Astrocyte (in vitro differentiated cells and primary cell): ENCODE results near the gene CCDC3. TPM values are rescaled to one million over a fixed set of nuclear protein-coding genes. Genes with fewer than 3 reads are reported as not detected.

ENCODE experiments used
- DNase-seq: peaks from one replicate; pipeline ENCODE4 v3.0.0-alpha.2; 2010; ENCODE audit warnings: low read depth
- FAIRE-seq: peaks from 2 replicates; lab custom pipeline; 2011; peaks lifted over from hg19 to GRCh38; lab: Jason Lieb, UNC
- H2AFZ ChIP-seq: 2 replicates; pipeline ENCODE4 v1.6.0; 2012; ENCODE audit warnings: low read depth, low read length, inconsistent platforms
- H3K27ac ChIP-seq: 2 replicates; pipeline ENCODE4 v1.5.1; 2011; ENCODE audit warnings: low read depth, low read length, inconsistent platforms
- H3K27me3 ChIP-seq: 2 replicates; pipeline ENCODE4 v1.6.0; 2011; ENCODE audit warnings: low read length, inconsistent platforms; ENCODE audit not compliant: insufficient read depth
- H3K36me3 ChIP-seq: 2 replicates; pipeline ENCODE4 v1.5.1; 2011; ENCODE audit warnings: low read length, inconsistent platforms; ENCODE audit not compliant: insufficient read depth
- H3K4me1 ChIP-seq: 2 replicates; pipeline ENCODE4 v1.5.1; 2011; ENCODE audit warnings: low read length, inconsistent platforms; ENCODE audit not compliant: insufficient read depth
- H3K4me2 ChIP-seq: 2 replicates; pipeline ENCODE4 v1.6.0; 2012; ENCODE audit warnings: low read length, inconsistent platforms
- H3K4me3 ChIP-seq: 2 replicates; pipeline ENCODE4 v1.5.1; 2011; ENCODE audit warnings: low read depth, mild to moderate bottlenecking, low read length, inconsistent platforms; ENCODE audit not compliant: insufficient read depth
- H3K79me2 ChIP-seq: 2 replicates; pipeline ENCODE4 v1.6.0; 2012; ENCODE audit warnings: mild to moderate bottlenecking, low read length, inconsistent platforms; ENCODE audit not compliant: insufficient read depth
- H3K9ac ChIP-seq: 2 replicates; pipeline ENCODE4 v1.6.0; 2012; ENCODE audit warnings: mild to moderate bottlenecking, low read length, inconsistent platforms
- H3K9me3 ChIP-seq: 2 replicates; pipeline ENCODE4 v1.5.1; 2012; ENCODE audit warnings: low read depth, mild to moderate bottlenecking, low read length, inconsistent platforms; ENCODE audit not compliant: insufficient read depth
- H4K20me1 ChIP-seq: 2 replicates; pipeline ENCODE4 v1.6.0; 2012; ENCODE audit warnings: low read length, inconsistent platforms; ENCODE audit not compliant: insufficient read depth
- H3K27ac Mint-ChIP-seq: one replicate; pipeline ENCODE4 v1.8.0; 2021; ENCODE audit warnings: mild to moderate bottlenecking, mixed read lengths; ENCODE audit not compliant: unreplicated experiment
- H3K27me3 Mint-ChIP-seq: one replicate; pipeline ENCODE4 v1.8.0; 2021; ENCODE audit warnings: low read depth, mixed read lengths; ENCODE audit not compliant: unreplicated experiment
- H3K36me3 Mint-ChIP-seq: one replicate; pipeline ENCODE4 v1.8.0; 2021; ENCODE audit warnings: low read depth, mixed read lengths; ENCODE audit not compliant: unreplicated experiment
- H3K4me1 Mint-ChIP-seq: one replicate; pipeline ENCODE4 v1.8.0; 2021; ENCODE audit warnings: low read depth, mixed read lengths; ENCODE audit not compliant: unreplicated experiment
- H3K4me3 Mint-ChIP-seq: one replicate; pipeline ENCODE4 v1.8.0; 2021; ENCODE audit warnings: mild to moderate bottlenecking, moderate library complexity, mixed read lengths; ENCODE audit not compliant: unreplicated experiment
- H3K9me3 Mint-ChIP-seq: one replicate; pipeline ENCODE4 v1.8.0; 2021; ENCODE audit warnings: mild to moderate bottlenecking, mixed read lengths; ENCODE audit not compliant: unreplicated experiment
- EZH2 ChIP-seq: IDR thresholded peaks from 2 replicates; pipeline ENCODE4 v1.6.1; 2012; ENCODE audit warnings: mild to moderate bottlenecking, low read length, inconsistent platforms; ENCODE audit not compliant: insufficient read depth
- total RNA-seq: library from RNA; stranded (reverse); gene quantifications from 2 replicates; pipeline ENCODE4 v1.2.1, GENCODE V29; 2021
- TF ChIP-seq, protein P1 (sequence below): IDR thresholded peaks from 2 replicates; pipeline ENCODE4 v1.5.1; 2011; ENCODE audit warnings: low read depth, mild to moderate bottlenecking, inconsistent platforms, low read length, moderate library complexity; ENCODE audit not compliant: insufficient read depth

Gene CCDC3
- total RNA-seq, 1 donor from 2014 or later = 25.8 TPM

- Histone ChIP-seq H3K4me3 (no peak overlapping the region), H2AFZ (no peak overlapping the region), H4K20me1 (no peaks in the 10 kb centered on the region), H3K27ac (no peak overlapping the region), H3K4me1 (peaks cover 6% of the 10 kb centered on the region), H3K79me2 (no peaks in the 10 kb centered on the region), H3K27me3 (no peaks in the 10 kb centered on the region), H3K4me2 (no peak overlapping the region), H3K9me3 (no peaks in the 10 kb centered on the region), H3K9ac (no peak overlapping the region), H3K36me3 (no peaks in the 10 kb centered on the region)
- H3K9me3 Mint-ChIP-seq = peaks cover 21% of the 10 kb centered on the region
- peak; percentile 48 for DNase-seq
- no peak overlapping the region for H3K27ac Mint-ChIP-seq
- H3K27me3 Mint-ChIP-seq = peaks cover 2% of the 10 kb centered on the region
- H3K4me1 Mint-ChIP-seq = peaks cover 6% of the 10 kb centered on the region
- TF ChIP-seq EZH2 = no peak
- TF ChIP-seq, protein P1, sequence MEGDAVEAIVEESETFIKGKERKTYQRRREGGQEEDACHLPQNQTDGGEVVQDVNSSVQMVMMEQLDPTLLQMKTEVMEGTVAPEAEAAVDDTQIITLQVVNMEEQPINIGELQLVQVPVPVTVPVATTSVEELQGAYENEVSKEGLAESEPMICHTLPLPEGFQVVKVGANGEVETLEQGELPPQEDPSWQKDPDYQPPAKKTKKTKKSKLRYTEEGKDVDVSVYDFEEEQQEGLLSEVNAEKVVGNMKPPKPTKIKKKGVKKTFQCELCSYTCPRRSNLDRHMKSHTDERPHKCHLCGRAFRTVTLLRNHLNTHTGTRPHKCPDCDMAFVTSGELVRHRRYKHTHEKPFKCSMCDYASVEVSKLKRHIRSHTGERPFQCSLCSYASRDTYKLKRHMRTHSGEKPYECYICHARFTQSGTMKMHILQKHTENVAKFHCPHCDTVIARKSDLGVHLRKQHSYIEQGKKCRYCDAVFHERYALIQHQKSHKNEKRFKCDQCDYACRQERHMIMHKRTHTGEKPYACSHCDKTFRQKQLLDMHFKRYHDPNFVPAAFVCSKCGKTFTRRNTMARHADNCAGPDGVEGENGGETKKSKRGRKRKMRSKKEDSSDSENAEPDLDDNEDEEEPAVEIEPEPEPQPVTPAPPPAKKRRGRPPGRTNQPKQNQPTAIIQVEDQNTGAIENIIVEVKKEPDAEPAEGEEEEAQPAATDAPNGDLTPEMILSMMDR = no peak
- H3K4me3 Mint-ChIP-seq = no peak overlapping the region
- H3K36me3 Mint-ChIP-seq = peaks cover 18% of the 10 kb centered on the region
- peak; percentile 59 for FAIRE-seq
These were observed 35.9 kb downstream of the CCDC3 start for GRCh38 chr10:12965571-12965970.

DNA sequence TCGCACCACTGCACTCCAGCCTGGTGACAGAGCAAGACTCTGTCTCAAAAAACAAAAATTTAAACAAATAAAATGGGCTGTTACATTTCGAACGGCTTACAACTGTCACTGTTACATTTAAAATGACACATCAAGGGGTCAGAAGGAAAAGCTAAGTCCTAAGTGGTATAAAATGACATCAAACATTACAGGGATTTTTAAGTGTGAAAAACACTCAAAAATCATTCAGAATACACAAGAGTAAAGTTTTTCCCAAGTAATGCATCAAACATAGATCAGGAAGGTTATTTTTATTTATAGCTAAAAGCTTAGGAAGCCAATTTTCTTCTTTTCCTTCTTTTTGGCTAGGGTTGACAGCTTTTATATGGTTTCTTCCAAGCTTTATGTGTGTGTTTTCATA, 39.0 kb downstream of the CCDC3 start:
- no peak overlapping the region for H3K4me3 Mint-ChIP-seq
- FAIRE-seq = no peak
- Histone ChIP-seq H3K36me3 (no peaks in the 10 kb centered on the region), H3K9ac (no peak overlapping the region), H3K79me2 (no peaks in the 10 kb centered on the region), H3K4me3 (no peak overlapping the region), H3K4me1 (no peaks in the 10 kb centered on the region), H3K27me3 (no peaks in the 10 kb centered on the region), H3K27ac (no peak overlapping the region), H3K4me2 (no peak overlapping the region), H2AFZ (no peak overlapping the region), H4K20me1 (peaks cover 4% of the 10 kb centered on the region), H3K9me3 (no peaks in the 10 kb centered on the region)
- H3K27ac Mint-ChIP-seq = no peak overlapping the region
- DNase-seq = no peak
- H3K9me3 Mint-ChIP-seq = peaks cover 16% of the 10 kb centered on the region
- no peak for TF ChIP-seq EZH2
- TF ChIP-seq, protein P1 = no peak
- peaks cover 21% of the 10 kb centered on the region for H3K36me3 Mint-ChIP-seq
- peaks cover 2% of the 10 kb centered on the region for H3K4me1 Mint-ChIP-seq
- H3K27me3 Mint-ChIP-seq = peaks cover 2% of the 10 kb centered on the region

- no peak for TF ChIP-seq EZH2
- TF ChIP-seq, protein P1 = no peak
- DNase-seq = no peak
- FAIRE-seq = no peak
- Histone ChIP-seq H3K27ac (no peak overlapping the region), H3K79me2 (no peaks in the 10 kb centered on the region), H4K20me1 (peaks cover 4% of the 10 kb centered on the region), H3K9me3 (no peaks in the 10 kb centered on the region), H3K27me3 (no peaks in the 10 kb centered on the region), H3K4me1 (no peaks in the 10 kb centered on the region), H3K4me2 (no peak overlapping the region), H3K36me3 (no peaks in the 10 kb centered on the region), H3K4me3 (no peak overlapping the region), H3K9ac (no peak overlapping the region), H2AFZ (no peak overlapping the region)
- peaks cover 17% of the 10 kb centered on the region for H3K36me3 Mint-ChIP-seq
- peaks cover 3% of the 10 kb centered on the region for H3K27me3 Mint-ChIP-seq
- peaks cover 2% of the 10 kb centered on the region for H3K4me1 Mint-ChIP-seq
- H3K27ac Mint-ChIP-seq = no peak overlapping the region
- no peak overlapping the region for H3K4me3 Mint-ChIP-seq
- peaks cover 18% of the 10 kb centered on the region for H3K9me3 Mint-ChIP-seq
These were observed 39.9 kb downstream of the CCDC3 start for GRCh38 chr10:12961416-12962205.
